Measurements from ENCODE around the gene GALNT18. TPM values are rescaled to one million over a fixed set of nuclear protein-coding genes. Genes with fewer than 3 reads are reported as not detected.

The GALNT18 gene
- total and polyA plus RNA-seq, 4 donors = 17.7 to 109 (median 63.7) TPM

DNA sequence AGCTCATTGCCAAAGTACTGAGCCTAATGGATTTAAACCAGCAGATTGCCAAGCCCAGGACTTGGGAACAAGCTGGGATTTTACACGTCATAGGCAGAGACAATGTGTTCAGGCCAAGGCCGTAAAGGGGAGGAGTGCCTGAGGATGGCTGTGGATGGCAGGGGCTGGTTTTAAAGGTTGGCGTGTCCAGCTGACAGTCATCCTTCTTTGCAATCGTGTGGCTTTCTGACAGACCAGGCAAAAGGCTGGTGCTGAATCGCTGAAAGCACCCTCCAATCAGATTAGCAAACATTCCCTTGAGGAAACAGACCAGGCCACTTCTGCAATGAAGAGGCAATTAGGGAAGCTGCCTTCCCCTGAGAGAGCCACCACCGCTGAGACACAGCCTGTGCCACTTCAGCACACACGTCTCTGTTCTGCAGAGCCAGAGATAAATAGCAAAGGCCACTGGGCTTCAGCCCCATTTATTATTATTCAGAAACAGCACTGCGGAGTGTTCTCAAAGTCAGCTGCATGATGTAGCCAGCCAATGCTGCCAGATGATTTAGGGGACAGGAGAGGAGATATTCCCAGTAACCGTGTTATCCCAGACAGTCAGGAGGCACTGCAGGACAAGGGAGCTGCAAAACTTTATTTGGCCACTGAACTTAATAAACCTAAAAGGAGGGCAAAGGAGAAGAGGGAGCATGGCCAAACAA lies 214.6 kb downstream of the GALNT18 start:
- DNase-seq = peak; percentile 62 to 84 (median 64)
- peaks cover 0 to 41% (median 27%) of the 10 kb centered on the region in 5 donors for H3K4me1 ChIP-seq (ENCODE audit: control insufficient read depth in 5 of 5, insufficient read depth in 5 of 5, low read length in 5 of 5)
- H3K9me3 ChIP-seq (ENCODE audit: control insufficient read depth in 4 of 4, insufficient read depth in 3 of 4, low read length in 3 of 4) = no peaks in the 10 kb centered on the region
- H3K27me3 ChIP-seq (ENCODE audit: control insufficient read depth in 3 of 3, insufficient read depth in 3 of 3, low read length in 2 of 3) = no peaks in the 10 kb centered on the region
- no peak overlapping the region for H3K9ac ChIP-seq (ENCODE audit: insufficient read depth in 1 of 2, low read length in 2 of 2)
- H3K36me3 ChIP-seq (ENCODE audit: control insufficient read depth in 4 of 4, insufficient read depth in 4 of 4, low read length in 4 of 4) = no peaks in the 10 kb centered on the region
- TF ChIP-seq, protein P1, sequence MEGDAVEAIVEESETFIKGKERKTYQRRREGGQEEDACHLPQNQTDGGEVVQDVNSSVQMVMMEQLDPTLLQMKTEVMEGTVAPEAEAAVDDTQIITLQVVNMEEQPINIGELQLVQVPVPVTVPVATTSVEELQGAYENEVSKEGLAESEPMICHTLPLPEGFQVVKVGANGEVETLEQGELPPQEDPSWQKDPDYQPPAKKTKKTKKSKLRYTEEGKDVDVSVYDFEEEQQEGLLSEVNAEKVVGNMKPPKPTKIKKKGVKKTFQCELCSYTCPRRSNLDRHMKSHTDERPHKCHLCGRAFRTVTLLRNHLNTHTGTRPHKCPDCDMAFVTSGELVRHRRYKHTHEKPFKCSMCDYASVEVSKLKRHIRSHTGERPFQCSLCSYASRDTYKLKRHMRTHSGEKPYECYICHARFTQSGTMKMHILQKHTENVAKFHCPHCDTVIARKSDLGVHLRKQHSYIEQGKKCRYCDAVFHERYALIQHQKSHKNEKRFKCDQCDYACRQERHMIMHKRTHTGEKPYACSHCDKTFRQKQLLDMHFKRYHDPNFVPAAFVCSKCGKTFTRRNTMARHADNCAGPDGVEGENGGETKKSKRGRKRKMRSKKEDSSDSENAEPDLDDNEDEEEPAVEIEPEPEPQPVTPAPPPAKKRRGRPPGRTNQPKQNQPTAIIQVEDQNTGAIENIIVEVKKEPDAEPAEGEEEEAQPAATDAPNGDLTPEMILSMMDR (IDR thresholded peaks at IDR 0.05; ENCODE audit: control extremely low read depth, extremely low read depth) = no peak
- 32 to 40% methylated on average over 9 of the region's 9 CpGs for WGBS, 2 donors
- peak; percentile 54 for ATAC-seq (ENCODE audit: insufficient read depth, low FRiP score)
- H3K4me3 ChIP-seq = no peak overlapping the region
- peak overlapping the region in 1 of 2 donors; percentile 57 for H3K27ac ChIP-seq (ENCODE audit: low read depth in 1 of 2, low read length in 1 of 2)

DNA sequence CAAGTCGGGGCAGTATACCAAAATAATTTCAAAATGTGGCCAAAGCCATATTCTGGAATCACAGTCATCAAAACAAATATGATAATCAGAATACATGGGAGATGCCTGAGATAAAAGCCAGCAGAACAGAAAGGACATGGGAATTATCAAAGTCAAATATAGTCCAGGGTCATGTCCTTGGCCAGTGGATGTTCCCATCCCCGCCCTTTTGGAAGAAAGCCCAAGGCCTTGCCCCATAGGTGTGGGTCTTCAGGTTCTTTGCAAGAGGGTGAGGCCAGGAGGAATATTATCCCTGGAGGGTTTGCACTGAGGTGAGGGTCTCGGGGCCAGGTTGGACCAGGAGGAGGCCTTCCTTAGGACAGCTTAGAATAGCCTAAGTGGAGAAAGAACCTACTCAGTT lies 215.2 kb downstream of the GALNT18 start:
- H3K4me1 ChIP-seq (ENCODE audit: control insufficient read depth in 5 of 5, insufficient read depth in 5 of 5, low read length in 5 of 5) = peaks cover 0 to 44% (median 27%) of the 10 kb centered on the region in 5 donors
- H3K27me3 ChIP-seq (ENCODE audit: control insufficient read depth in 3 of 3, insufficient read depth in 3 of 3, low read length in 2 of 3) = no peaks in the 10 kb centered on the region
- ATAC-seq (ENCODE audit: insufficient read depth, low FRiP score) = no peak
- DNase-seq = no peak
- H3K4me3 ChIP-seq = no peak overlapping the region
- H3K27ac ChIP-seq (ENCODE audit: low read depth in 1 of 2, low read length in 1 of 2) = peak overlapping the region in 1 of 2 donors; percentile 57
- TF ChIP-seq, protein P1 (IDR thresholded peaks at IDR 0.05; ENCODE audit: control extremely low read depth, extremely low read depth) = no peak
- no peaks in the 10 kb centered on the region for H3K36me3 ChIP-seq (ENCODE audit: control insufficient read depth in 4 of 4, insufficient read depth in 4 of 4, low read length in 4 of 4)
- no peak overlapping the region for H3K9ac ChIP-seq (ENCODE audit: insufficient read depth in 1 of 2, low read length in 2 of 2)
- H3K9me3 ChIP-seq (ENCODE audit: control insufficient read depth in 4 of 4, insufficient read depth in 3 of 4, low read length in 3 of 4) = no peaks in the 10 kb centered on the region
- 67 to 92% methylated on average over 3 of the region's 3 CpGs for whole genome bisulfite sequencing, 2 donors

DNA sequence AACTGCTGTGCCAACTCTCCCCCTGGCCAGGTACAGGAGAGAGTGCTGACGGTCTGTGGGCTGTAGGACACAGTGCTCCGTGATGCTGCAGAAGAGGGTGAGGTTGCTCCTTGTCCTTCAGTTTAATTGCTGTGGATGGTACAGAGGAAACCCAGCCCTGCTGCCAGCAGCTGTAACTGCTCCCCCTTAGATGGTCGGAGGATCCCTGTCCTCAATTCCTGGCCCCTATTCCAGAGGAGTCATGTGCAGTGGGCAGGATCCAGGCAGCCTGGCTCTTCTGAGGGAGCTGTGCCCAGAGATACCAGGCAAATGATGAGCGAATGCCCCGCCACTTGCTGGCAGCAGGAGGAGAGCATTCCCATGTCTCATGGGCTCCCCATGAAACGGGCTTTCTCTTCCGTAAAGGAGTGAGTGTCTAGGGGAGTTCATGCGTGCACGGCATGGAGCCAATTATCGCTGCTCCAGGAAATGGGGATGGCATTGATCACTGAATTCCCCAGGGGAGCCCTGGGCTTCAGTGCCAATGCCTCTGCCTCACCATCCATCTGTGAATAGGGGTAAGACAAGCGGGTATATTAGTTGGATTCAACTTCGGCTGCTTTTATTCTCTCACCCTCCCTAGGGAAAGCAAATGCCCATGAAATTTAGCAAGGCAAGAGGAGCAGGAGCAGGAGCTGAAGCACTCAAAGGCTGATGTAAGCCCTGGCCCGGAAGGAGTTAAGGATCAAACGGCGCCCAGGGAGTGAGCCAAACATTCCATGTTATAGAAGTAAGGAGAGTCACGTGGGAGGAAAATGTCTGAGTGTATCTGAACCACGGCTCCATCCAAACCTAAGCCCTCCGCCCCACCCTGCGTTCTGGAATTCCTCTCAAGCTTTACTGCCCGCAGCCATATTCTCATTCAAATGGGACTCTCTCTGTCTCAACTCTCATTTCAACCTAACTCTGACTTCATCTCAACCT lies 217.8 kb downstream of the GALNT18 start:
- WGBS, 2 donors = 65 to 78% methylated on average over 20 of the region's 20 CpGs
- H3K4me1 ChIP-seq (ENCODE audit: control insufficient read depth in 5 of 5, insufficient read depth in 5 of 5, low read length in 5 of 5) = peaks cover 0 to 44% (median 26%) of the 10 kb centered on the region in 5 donors
- peak overlapping the region in 1 of 2 donors; percentile 64 for H3K27ac ChIP-seq (ENCODE audit: low read depth in 1 of 2, low read length in 1 of 2)
- H3K4me3 ChIP-seq = no peak overlapping the region
- no peaks in the 10 kb centered on the region for H3K27me3 ChIP-seq (ENCODE audit: control insufficient read depth in 3 of 3, insufficient read depth in 3 of 3, low read length in 2 of 3)
- no peaks in the 10 kb centered on the region for H3K36me3 ChIP-seq (ENCODE audit: control insufficient read depth in 4 of 4, insufficient read depth in 4 of 4, low read length in 4 of 4)
- H3K9ac ChIP-seq (ENCODE audit: insufficient read depth in 1 of 2, low read length in 2 of 2) = no peak overlapping the region
- no peaks in the 10 kb centered on the region for H3K9me3 ChIP-seq (ENCODE audit: control insufficient read depth in 4 of 4, insufficient read depth in 3 of 4, low read length in 3 of 4)
- ATAC-seq (ENCODE audit: insufficient read depth, low FRiP score) = peak; percentile 15
- TF ChIP-seq, protein P1 (IDR thresholded peaks at IDR 0.05; ENCODE audit: control extremely low read depth, extremely low read depth) = no peak
- peak; percentile 74 to 83 (median 77) for DNase-seq
